Skin of body (tissue), 3 donors: ENCODE results near the gene GADD45GIP1. TPM values are rescaled to one million over a fixed set of nuclear protein-coding genes. Genes with fewer than 3 reads are reported as not detected.

Experiments
- DNase-seq: peaks from one replicate; lab custom pipeline; 2025; lab: John Stamatoyannopoulos, UW
- small RNA-seq: library from RNA; depleted of rRNA; stranded (forward); fragments of <200 nt; gene quantifications from one replicate; pipeline ENCODE3, GENCODE V24; 2014; ENCODE audit warnings: low replicate concordance
- total RNA-seq: library from RNA; depleted of rRNA; stranded (reverse); fragments of >200 nt; gene quantifications from one replicate; pipeline ENCODE4 v1.2.3, GENCODE V29; 2014

Gene GADD45GIP1
- total RNA-seq, 1 donor from 2014 or later, result 13.9 TPM

GRCh38 chr19:12912571-12912970 is 44.5 kb downstream of the GADD45GIP1 start:
- DNase-seq, result no peak

DNA sequence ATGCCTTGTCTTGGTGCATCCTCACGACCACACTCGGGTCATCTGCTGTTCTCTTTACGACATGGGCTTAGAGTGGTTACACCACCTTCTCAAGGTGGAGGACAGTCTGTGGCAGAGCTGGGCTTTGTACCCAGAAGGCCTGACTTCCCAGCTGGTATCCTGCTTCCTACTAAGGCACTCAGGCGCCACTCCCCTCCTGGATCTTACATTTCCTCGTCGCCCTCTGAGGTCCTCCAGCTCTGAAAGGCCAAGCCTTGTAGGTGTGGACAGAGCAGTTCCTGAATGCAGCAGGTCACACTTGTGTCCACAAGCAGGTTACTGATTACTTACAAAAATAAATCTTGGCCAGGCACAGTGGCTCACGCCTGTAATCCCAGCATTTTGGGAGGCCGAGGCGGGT is 49.9 kb downstream of the GADD45GIP1 start:
- DNase-seq, result no peak

Small RNAs within 50 kb of the gene (small RNA-seq; reads per million reads assigned to genes)
- gene MIR5695 (0.47 reads per million, percentile 58 among the genes with 10 or more reads in this experiment), gene MIR6515 (0.12 reads per million)

Other genes with a start within 250 kb of the GADD45GIP1 start
- 31.6 TPM for gene TNPO2, start 233.3 kb downstream of the GADD45GIP1 start, total RNA-seq
- 98.1 TPM for gene TRIR, start 222.5 kb downstream of the GADD45GIP1 start, total RNA-seq
- gene GET3, start 219.7 kb downstream of the GADD45GIP1 start, total RNA-seq, result 36.6 TPM
- 0.99 TPM for gene BEST2, start 205.4 kb downstream of the GADD45GIP1 start, total RNA-seq
- gene HOOK2, start 181.7 kb downstream of the GADD45GIP1 start, total RNA-seq, result 31.8 TPM
- 151 TPM for gene JUNB, start 165.7 kb downstream of the GADD45GIP1 start, total RNA-seq
- gene PRDX2, start 155.4 kb downstream of the GADD45GIP1 start, total RNA-seq, result 164 TPM
- 0.39 TPM for gene THSD8, start 155.2 kb downstream of the GADD45GIP1 start, total RNA-seq
- 7.2 TPM for gene RNASEH2A, start 150.6 kb downstream of the GADD45GIP1 start, total RNA-seq
- gene RTBDN, start 122.6 kb downstream of the GADD45GIP1 start, total RNA-seq, result not detected
- gene MAST1, start 118.7 kb downstream of the GADD45GIP1 start, total RNA-seq, result 0.49 TPM
- 14.1 TPM for gene DNASE2, start 75.8 kb downstream of the GADD45GIP1 start, total RNA-seq
- gene KLF1, start 70.0 kb downstream of the GADD45GIP1 start, total RNA-seq, result 1.7 TPM
- gene GCDH, start 66.1 kb downstream of the GADD45GIP1 start, total RNA-seq, result 20.4 TPM
- gene SYCE2, start 37.9 kb downstream of the GADD45GIP1 start, total RNA-seq, result 0.39 TPM
- gene FARSA, start 23.5 kb downstream of the GADD45GIP1 start, total RNA-seq, result 21.6 TPM
- gene CALR, start 18.6 kb downstream of the GADD45GIP1 start, total RNA-seq, result 401 TPM
- gene RAD23A, start 11.4 kb downstream of the GADD45GIP1 start, total RNA-seq, result 42.5 TPM
- gene DAND5, start 12.4 kb upstream of the GADD45GIP1 start, total RNA-seq, result not detected
- gene NFIX, start 38.3 kb upstream of the GADD45GIP1 start, total RNA-seq, result 75.5 TPM
- gene LYL1, start 145.6 kb upstream of the GADD45GIP1 start, total RNA-seq, result 8.1 TPM
- gene TRMT1, start 159.5 kb upstream of the GADD45GIP1 start, total RNA-seq, result 16.9 TPM
- gene NACC1, start 161.0 kb upstream of the GADD45GIP1 start, total RNA-seq, result 6.6 TPM
- 36.2 TPM for gene STX10, start 193.2 kb upstream of the GADD45GIP1 start, total RNA-seq
- 33.5 TPM for gene IER2, start 193.2 kb upstream of the GADD45GIP1 start, total RNA-seq